Mesenchymal stem cell (in vitro differentiated cells and primary cell): Measurements from ENCODE around the gene UBL3.

Source experiments
- DNase-seq: peaks from one replicate; pipeline ENCODE4 v3.0.0-alpha.2; 2013
- H2AFZ ChIP-seq: one replicate; pipeline ENCODE4 v1.6.1; 2013; ENCODE audit warnings: low read depth, mild to moderate bottlenecking, control low read depth, inconsistent platforms, low read length, moderate library complexity
- H2AK5ac ChIP-seq: 2 replicates; pipeline ENCODE4 v1.6.1; 2013; ENCODE audit warnings: low read length, moderate library complexity, mild to moderate bottlenecking, inconsistent platforms; ENCODE audit not compliant: severe bottlenecking
- H2BK120ac ChIP-seq: one replicate; pipeline ENCODE4 v1.6.1; 2013; ENCODE audit warnings: low read depth, mild to moderate bottlenecking, inconsistent platforms, low read length, moderate library complexity
- H2BK12ac ChIP-seq, 2 experiments: one replicate each; pipeline ENCODE4 v1.6.1; 2013; ENCODE audit warnings: inconsistent platforms in 2 of 2, low read length in 2 of 2, mild to moderate bottlenecking in 2 of 2, moderate library complexity in 2 of 2, control low read depth in 1 of 2
- H2BK15ac ChIP-seq: one replicate; pipeline ENCODE4 v1.6.1; 2013; ENCODE audit warnings: mild to moderate bottlenecking, low read depth, inconsistent platforms; ENCODE audit not compliant: poor library complexity, severe bottlenecking
- H2BK5ac ChIP-seq: 2 replicates; pipeline ENCODE4 v1.6.1; 2013; ENCODE audit warnings: low read depth, mild to moderate bottlenecking, low read length, control low read depth, inconsistent platforms; ENCODE audit not compliant: poor library complexity, severe bottlenecking
- H3K14ac ChIP-seq, 2 experiments: one replicate each; pipeline ENCODE4 v1.6.1; 2013; ENCODE audit warnings: inconsistent platforms in 2 of 2, low read length in 2 of 2, control low read depth in 1 of 2, mild to moderate bottlenecking in 1 of 2, moderate library complexity in 1 of 2
- H3K18ac ChIP-seq, 2 experiments: one replicate each; pipeline ENCODE4 v1.6.1; 2013; ENCODE audit warnings: inconsistent platforms in 2 of 2, low read length in 2 of 2, control low read depth in 1 of 2, low read depth in 1 of 2, mild to moderate bottlenecking in 1 of 2
- H3K23ac ChIP-seq, 2 experiments: one replicate each; pipeline ENCODE4 v1.6.1; 2013; ENCODE audit warnings: inconsistent platforms in 2 of 2, low read length in 2 of 2, mild to moderate bottlenecking in 2 of 2, moderate library complexity in 2 of 2, control low read depth in 1 of 2
- H3K27ac ChIP-seq: 2 replicates; pipeline ENCODE4 v1.5.1; 2013; ENCODE audit warnings: mild to moderate bottlenecking, moderate library complexity, low read length, control low read depth, inconsistent platforms; ENCODE audit not compliant: poor library complexity, severe bottlenecking
- H3K27me3 ChIP-seq, 2 experiments: 2 replicates each; pipeline versions ENCODE4 v1.6.1 to v1.7.0; 2013; ENCODE audit warnings: low read length in 2 of 2, mild to moderate bottlenecking in 2 of 2, moderate library complexity in 2 of 2, control low read depth in 1 of 2, inconsistent platforms in 1 of 2; ENCODE audit not compliant: control insufficient read depth in 1 of 2, insufficient read depth in 1 of 2
- H3K36me3 ChIP-seq, 2 experiments: 2 replicates each; pipeline versions ENCODE4 v1.6.1 to v1.7.0; 2013; ENCODE audit warnings: low read length in 2 of 2, control low read depth in 1 of 2, inconsistent platforms in 1 of 2, low read depth in 1 of 2, mild to moderate bottlenecking in 1 of 2; ENCODE audit not compliant: insufficient read depth in 2 of 2, control insufficient read depth in 1 of 2
- H3K4ac ChIP-seq, 2 experiments: one replicate each; pipeline ENCODE4 v1.6.1; 2013; ENCODE audit warnings: inconsistent platforms in 2 of 2, low read length in 2 of 2, mild to moderate bottlenecking in 2 of 2, moderate library complexity in 2 of 2, control low read depth in 1 of 2, low read depth in 1 of 2
- H3K4me1 ChIP-seq: 2 replicates; pipeline ENCODE4 v1.6.1; 2013; ENCODE audit warnings: low read depth, low read length, control low read depth; ENCODE audit not compliant: control insufficient read depth, insufficient read depth
- H3K4me2 ChIP-seq: 2 replicates; pipeline ENCODE4 v1.6.1; 2013; ENCODE audit warnings: low read length, mild to moderate bottlenecking, inconsistent platforms; ENCODE audit not compliant: poor library complexity, severe bottlenecking
- H3K4me3 ChIP-seq, 2 experiments: 2 replicates each; pipeline versions ENCODE4 v1.5.1 to v1.7.0; 2013; ENCODE audit warnings: low read length in 2 of 2, mild to moderate bottlenecking in 2 of 2, control low read depth in 1 of 2, low read depth in 1 of 2; ENCODE audit not compliant: insufficient read depth in 1 of 2
- H3K79me1 ChIP-seq: replicated peaks from 2 replicates; pipeline ENCODE4 v1.6.1; 2013; ENCODE audit warnings: mild to moderate bottlenecking, control low read depth, low read length, inconsistent platforms; ENCODE audit not compliant: poor library complexity, severe bottlenecking
- H3K9ac ChIP-seq: 2 replicates; pipeline ENCODE4 v1.7.0; 2013; ENCODE audit warnings: mild to moderate bottlenecking, low read length, moderate library complexity
- H3K9me3 ChIP-seq: 2 replicates; pipeline ENCODE4 v1.7.0; 2013; ENCODE audit warnings: mild to moderate bottlenecking, low read length; ENCODE audit not compliant: control insufficient read depth
- H4K8ac ChIP-seq: one replicate; pipeline ENCODE4 v1.6.1; 2013; ENCODE audit warnings: inconsistent platforms, mild to moderate bottlenecking, low read length, moderate library complexity
- H4K91ac ChIP-seq: one replicate; pipeline ENCODE4 v1.6.1; 2013; ENCODE audit warnings: mild to moderate bottlenecking, low read length, inconsistent platforms
- WGBS: methylation state at CpG from one replicate; pipeline ENCODE4 v1.1.7; 2013; ENCODE audit warnings: mixed read lengths; 5-methylcytosine and 5-hydroxymethylcytosine counted together

The UBL3 gene

GRCh38 chr13:29791997-29792780, 58.2 kb downstream of the UBL3 start:
- Histone ChIP-seq H3K23ac (no peak overlapping the region), H3K79me1 (peaks cover 11% of the 10 kb centered on the region), H2BK15ac (no peak overlapping the region), H3K9ac (no peak overlapping the region), H3K4me3 (no peak overlapping the region), H3K18ac (no peak overlapping the region), H2AFZ (no peak overlapping the region), H2AK5ac (no peak overlapping the region), H3K4me2 (no peak overlapping the region), H3K14ac (no peak overlapping the region), H3K4ac (no peak overlapping the region), H3K36me3 (no peaks in the 10 kb centered on the region), H2BK5ac (no peak overlapping the region), H2BK12ac (no peak overlapping the region), H2BK120ac (no peak overlapping the region), H3K9me3 (no peaks in the 10 kb centered on the region), H3K27me3 (no peaks in the 10 kb centered on the region), H4K91ac (no peak overlapping the region), H4K8ac (no peak overlapping the region), H3K27ac (no peak overlapping the region), H3K4me1 (no peaks in the 10 kb centered on the region)
- WGBS = 100% methylated on average over 3 of the region's 5 CpGs
- DNase-seq = no peak

GRCh38 chr13:29791508-29791907, 58.9 kb downstream of the UBL3 start:
- no peak overlapping the region for H3K23ac ChIP-seq
- H3K79me1 ChIP-seq = peaks cover 11% of the 10 kb centered on the region
- no peak overlapping the region for H3K14ac ChIP-seq
- H2BK15ac ChIP-seq = no peak overlapping the region
- no peak overlapping the region for H2BK5ac ChIP-seq
- H3K4me2 ChIP-seq = no peak overlapping the region
- H4K91ac ChIP-seq = no peak overlapping the region
- no peak overlapping the region for H2BK120ac ChIP-seq
- no peak overlapping the region for H4K8ac ChIP-seq
- no peak overlapping the region for H2AK5ac ChIP-seq
- WGBS = 93% methylated on average over 1 of the region's 1 CpG
- H3K27me3 ChIP-seq = no peaks in the 10 kb centered on the region
- no peak overlapping the region for H3K9ac ChIP-seq
- H2BK12ac ChIP-seq = no peak overlapping the region
- no peak overlapping the region for H3K4ac ChIP-seq
- H3K4me3 ChIP-seq = no peak overlapping the region
- no peak overlapping the region for H2AFZ ChIP-seq
- no peak overlapping the region for H3K18ac ChIP-seq
- no peaks in the 10 kb centered on the region for H3K4me1 ChIP-seq
- no peak overlapping the region for H3K27ac ChIP-seq
- H3K9me3 ChIP-seq = no peaks in the 10 kb centered on the region
- H3K36me3 ChIP-seq = no peaks in the 10 kb centered on the region
- DNase-seq = no peak

- H3K27me3 ChIP-seq = no peaks in the 10 kb centered on the region
- peaks cover 15% of the 10 kb centered on the region for H3K79me1 ChIP-seq
- H2AFZ ChIP-seq = no peak overlapping the region
- WGBS = no CpG with 5 or more reads among the region's 1 CpG
- no peaks in the 10 kb centered on the region for H3K9me3 ChIP-seq
- no peak for DNase-seq
- H3K4me1 ChIP-seq = no peaks in the 10 kb centered on the region
- no peak overlapping the region for H3K4me3 ChIP-seq
- H3K9ac ChIP-seq = no peak overlapping the region
- H3K23ac ChIP-seq = no peak overlapping the region
- H4K91ac ChIP-seq = no peak overlapping the region
- no peak overlapping the region for H3K4me2 ChIP-seq
- no peak overlapping the region for H2BK5ac ChIP-seq
- no peak overlapping the region for H3K18ac ChIP-seq
- H3K27ac ChIP-seq = no peak overlapping the region
- no peak overlapping the region for H3K4ac ChIP-seq
- H3K36me3 ChIP-seq = no peaks in the 10 kb centered on the region
- H3K14ac ChIP-seq = no peak overlapping the region
- no peak overlapping the region for H2AK5ac ChIP-seq
- H4K8ac ChIP-seq = no peak overlapping the region
- no peak overlapping the region for H2BK15ac ChIP-seq
- H2BK120ac ChIP-seq = no peak overlapping the region
- H2BK12ac ChIP-seq = no peak overlapping the region
These were observed 63.7 kb downstream of the UBL3 start for GRCh38 chr13:29786698-29787097.

- Histone ChIP-seq H2AK5ac (no peak overlapping the region), H2BK15ac (no peak overlapping the region), H3K4ac (no peak overlapping the region), H3K27me3 (no peaks in the 10 kb centered on the region), H3K23ac (no peak overlapping the region), H3K4me2 (no peak overlapping the region), H2BK5ac (no peak overlapping the region), H3K18ac (no peak overlapping the region), H4K8ac (no peak overlapping the region), H3K9me3 (no peaks in the 10 kb centered on the region), H3K14ac (no peak overlapping the region), H2BK120ac (no peak overlapping the region), H3K27ac (no peak overlapping the region), H3K4me1 (no peaks in the 10 kb centered on the region), H4K91ac (no peak overlapping the region), H2AFZ (no peak overlapping the region), H3K36me3 (no peaks in the 10 kb centered on the region), H3K4me3 (no peak overlapping the region), H3K9ac (no peak overlapping the region), H3K79me1 (peaks cover 13% of the 10 kb centered on the region), H2BK12ac (no peak overlapping the region)
- DNase-seq = no peak
These were observed 64.4 kb downstream of the UBL3 start for GRCh38 chr13:29785978-29786377.
